ENCODE measurements around the gene RNU6-9. TPM values are rescaled to one million over a fixed set of nuclear protein-coding genes. Genes with fewer than 3 reads are reported as not detected.

RNU6-9 gene
- total and polyA plus RNA-seq, 12 donors, result not detected

DNA sequence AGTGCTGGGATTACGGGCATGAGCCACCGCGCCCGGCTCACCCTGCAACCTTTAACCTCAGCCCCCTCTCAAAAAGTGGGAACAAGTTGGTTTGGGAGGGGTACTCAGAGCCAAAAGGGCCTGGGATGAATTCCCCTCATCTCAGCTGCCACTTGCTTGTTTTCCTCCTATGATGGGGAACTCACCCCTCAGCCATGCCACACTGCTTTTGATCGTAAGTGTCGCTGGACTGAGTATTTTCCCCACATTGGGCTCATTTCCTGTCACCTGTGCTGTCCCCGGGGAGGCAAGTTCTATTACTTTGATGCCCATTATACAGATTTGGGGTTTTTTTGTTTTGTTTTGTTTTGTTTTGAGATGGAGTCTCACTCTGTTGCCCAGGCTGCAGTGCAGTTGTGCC, 13.2 kb downstream of the RNU6-9 start:
- peaks cover 0 to 43% (median 0%) of the 10 kb centered on the region in 9 donors for H3K4me1 ChIP-seq
- no peak for TF ChIP-seq CTCF (IDR thresholded peaks at IDR 0.05)

GRCh38 chr19:907183-907853, 14.0 kb downstream of the RNU6-9 start:
- ATAC-seq (peak in 3 of 8 donors; percentile 24 to 32 (median 30)), DNase-seq (no peak)

More for the DNA sequence above, 13.2 kb downstream of the RNU6-9 start:
- DNase-seq, result no peak
- Histone ChIP-seq H3K4me3 (no peak overlapping the region), H3K36me3 (peaks cover 0 to 14% (median 0%) of the 10 kb centered on the region in 9 donors), H3K9me3 (no peaks in the 10 kb centered on the region), H3K27ac (peak overlapping the region in 1 of 10 donors; percentile 93), H3K27me3 (no peaks in the 10 kb centered on the region)
- 96 to 97% methylated on average over 7 of the region's 7 CpGs for WGBS, 2 donors
- intact Hi-C loops (cut with DNase I), result loop anchor here in 1 of 10 donors (5.0 kb wide), 1 partner anchor 34 kb away; no protein-coding TSS in a partner anchor
- ATAC-seq, result no peak

GRCh38 chr19:911197-912033, 18.1 kb downstream of the RNU6-9 start:
- Histone ChIP-seq H3K4me1 (peaks cover 0 to 54% (median 7%) of the 10 kb centered on the region in 9 donors), H3K36me3 (peaks cover 0 to 3% (median 0%) of the 10 kb centered on the region in 9 donors), H3K4me3 (peak overlapping the region in 1 of 10 donors; percentile 82), H3K9me3 (no peaks in the 10 kb centered on the region), H3K27me3 (peaks cover 0 to 6% (median 4%) of the 10 kb centered on the region in 7 donors), H3K27ac (peak overlapping the region in 1 of 10 donors; percentile 50)
- ATAC-seq, result peak in 1 of 8 donors; percentile 35
- TF ChIP-seq CTCF (IDR thresholded peaks at IDR 0.05), result no peak
- 84% methylated on average over 49 to 54 of the region's 54 CpGs for WGBS, 2 donors
- no peak for DNase-seq
- intact Hi-C loops (cut with DNase I), result loop anchor here in 1 of 10 donors (2.0 kb wide), 1 partner anchor 49 kb away; no protein-coding TSS in a partner anchor

More at GRCh38 chr19:907183-907853, 14.0 kb downstream of the RNU6-9 start:
- Histone ChIP-seq H3K27me3 (no peaks in the 10 kb centered on the region), H3K9me3 (no peaks in the 10 kb centered on the region), H3K4me1 (peaks cover 0 to 46% (median 0%) of the 10 kb centered on the region in 9 donors), H3K4me3 (peak overlapping the region in 1 of 10 donors; percentile 47), H3K36me3 (peaks cover 0 to 7% (median 0%) of the 10 kb centered on the region in 9 donors), H3K27ac (peak overlapping the region in 2 of 10 donors; percentile 14 to 93)
- intact Hi-C loops (cut with DNase I), result loop anchor here in 1 of 10 donors (5.0 kb wide), 1 partner anchor 35 kb away; no protein-coding TSS in a partner anchor
- 73 to 75% methylated on average over 14 of the region's 14 CpGs for WGBS, 2 donors
- TF ChIP-seq CTCF (IDR thresholded peaks at IDR 0.05), result no peak

All from heart right ventricle (tissue), 16 donors.